ENCODE measurements around the gene MDFI. TPM values are rescaled to one million over a fixed set of nuclear protein-coding genes. Genes with fewer than 3 reads are reported as not detected.

Gene MDFI
- total and polyA plus RNA-seq, 5 donors, result 4.9 to 11.9 (median 9.6) TPM

DNA sequence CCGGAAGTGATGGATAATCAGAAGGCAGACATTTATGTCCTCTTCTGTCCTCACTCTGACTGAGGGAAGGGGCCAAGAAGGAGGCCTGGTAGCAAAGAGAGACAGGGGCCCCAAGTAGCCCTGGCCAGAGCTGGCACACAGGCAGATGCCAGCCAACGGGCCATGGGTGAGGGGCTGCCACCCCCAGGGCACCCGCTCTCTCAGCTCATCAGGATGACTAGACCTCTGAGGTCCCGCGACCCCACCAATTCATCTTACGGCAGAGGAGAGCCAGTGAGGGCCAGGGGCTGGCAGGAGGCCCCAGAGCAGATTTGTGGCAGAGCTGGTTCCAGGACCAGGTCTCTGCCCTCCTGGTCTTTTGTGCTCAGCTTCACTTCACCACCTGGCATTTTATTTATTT lies 43.1 kb upstream of the MDFI start:
- Histone ChIP-seq H3K27ac (ENCODE audit: low read length) (no peak overlapping the region), H3K4me3 (ENCODE audit: low read length) (no peak overlapping the region), H3K9me3 (ENCODE audit: control insufficient read depth, low read length) (no peaks in the 10 kb centered on the region), H3K27me3 (ENCODE audit: control insufficient read depth, insufficient read depth) (no peaks in the 10 kb centered on the region), H3K4me1 (ENCODE audit: control insufficient read depth, insufficient read depth, low read length) (no peaks in the 10 kb centered on the region)
- intact Hi-C loops (cut with DNase I), result loop anchor here in 2 of 4 donors (5.0 to 10.0 kb wide), 3 partner anchors 133 to 220 kb away; no protein-coding TSS in a partner anchor
- WGBS, result 88% methylated on average over 6 of the region's 6 CpGs
- no peak for DNase-seq
- no peak for ATAC-seq

GRCh38 chr6:41596096-41596685 lies 42.1 kb upstream of the MDFI start:
- WGBS, result 90% methylated on average over 10 of the region's 10 CpGs
- intact Hi-C loops (cut with DNase I), result loop anchor here in 2 of 4 donors (5.0 to 10.0 kb wide), 3 partner anchors 134 to 221 kb away; no protein-coding TSS in a partner anchor
- ATAC-seq, result no peak

GRCh38 chr6:41596807-41597206 lies 41.5 kb upstream of the MDFI start:
- Histone ChIP-seq H3K4me1 (ENCODE audit: control insufficient read depth, insufficient read depth, low read length) (no peaks in the 10 kb centered on the region), H3K27ac (ENCODE audit: low read length) (no peak overlapping the region), H3K4me3 (ENCODE audit: low read length) (no peak overlapping the region), H3K27me3 (ENCODE audit: control insufficient read depth, insufficient read depth) (no peaks in the 10 kb centered on the region), H3K9me3 (ENCODE audit: control insufficient read depth, low read length) (no peaks in the 10 kb centered on the region)
- ATAC-seq, result no peak
- no peak for DNase-seq
- WGBS, result 92% methylated on average over 11 of the region's 11 CpGs
- intact Hi-C loops (cut with DNase I), result loop anchor here in 2 of 4 donors (5.0 to 10.0 kb wide), 3 partner anchors 135 to 222 kb away; no protein-coding TSS in a partner anchor

More at GRCh38 chr6:41596096-41596685, 42.1 kb upstream of the MDFI start:
- Histone ChIP-seq H3K4me1 (ENCODE audit: control insufficient read depth, insufficient read depth, low read length) (no peaks in the 10 kb centered on the region), H3K27ac (ENCODE audit: low read length) (no peak overlapping the region), H3K27me3 (ENCODE audit: control insufficient read depth, insufficient read depth) (no peaks in the 10 kb centered on the region), H3K4me3 (ENCODE audit: low read length) (no peak overlapping the region), H3K9me3 (ENCODE audit: control insufficient read depth, low read length) (no peaks in the 10 kb centered on the region)
- no peak for DNase-seq

GRCh38 chr6:41597246-41598000 lies 40.8 kb upstream of the MDFI start:
- Histone ChIP-seq H3K4me1 (ENCODE audit: control insufficient read depth, insufficient read depth, low read length) (no peaks in the 10 kb centered on the region), H3K4me3 (ENCODE audit: low read length) (no peak overlapping the region), H3K9me3 (ENCODE audit: control insufficient read depth, low read length) (no peaks in the 10 kb centered on the region), H3K27ac (ENCODE audit: low read length) (no peak overlapping the region), H3K27me3 (ENCODE audit: control insufficient read depth, insufficient read depth) (no peaks in the 10 kb centered on the region)
- ATAC-seq (no peak), DNase-seq (no peak)
- intact Hi-C loops (cut with DNase I), result loop anchor here in 2 of 4 donors (5.0 to 10.0 kb wide), 3 partner anchors 135 to 223 kb away; no protein-coding TSS in a partner anchor
- WGBS, result 89% methylated on average over 19 of the region's 19 CpGs

DNA sequence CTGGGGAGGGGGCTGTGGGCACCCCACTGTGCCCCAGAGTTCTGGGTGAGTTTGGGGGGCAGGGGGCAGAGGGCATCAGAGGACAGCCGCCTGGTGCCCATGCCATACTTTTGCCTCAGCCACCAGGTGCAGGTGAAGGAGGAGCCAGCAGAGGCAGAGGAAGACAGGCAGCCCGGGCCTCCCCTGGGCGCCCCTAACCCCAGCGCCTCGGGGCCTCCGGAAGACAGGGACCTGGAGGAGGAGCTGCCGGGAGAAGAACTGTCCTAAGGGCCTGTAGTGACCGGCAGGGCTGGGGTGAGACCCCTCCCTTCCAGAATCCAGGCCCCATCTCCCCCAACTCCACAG lies 39.6 kb upstream of the MDFI start:
- H3K4me1 ChIP-seq (ENCODE audit: control insufficient read depth, insufficient read depth, low read length), result no peaks in the 10 kb centered on the region
- no peaks in the 10 kb centered on the region for H3K27me3 ChIP-seq (ENCODE audit: control insufficient read depth, insufficient read depth)
- intact Hi-C loops (cut with DNase I), result loop anchor here in 2 of 4 donors (5.0 to 10.0 kb wide), 3 partner anchors 136 to 224 kb away; no protein-coding TSS in a partner anchor
- no peaks in the 10 kb centered on the region for H3K9me3 ChIP-seq (ENCODE audit: control insufficient read depth, low read length)
- no peak overlapping the region for H3K4me3 ChIP-seq (ENCODE audit: low read length)
- no peak for ATAC-seq
- DNase-seq, result no peak
- H3K27ac ChIP-seq (ENCODE audit: low read length), result no peak overlapping the region
- 81% methylated on average over 8 of the region's 8 CpGs for WGBS

- 82% methylated on average over 21 of the region's 21 CpGs for WGBS
- no peaks in the 10 kb centered on the region for H3K27me3 ChIP-seq (ENCODE audit: control insufficient read depth, insufficient read depth)
- DNase-seq, result peak in 1 of 3 donors; percentile 63
- no peaks in the 10 kb centered on the region for H3K4me1 ChIP-seq (ENCODE audit: control insufficient read depth, insufficient read depth, low read length)
- intact Hi-C loops (cut with DNase I), result loop anchor here in 2 of 4 donors (5.0 to 10.0 kb wide), 3 partner anchors 137 to 224 kb away; no protein-coding TSS in a partner anchor
- no peak overlapping the region for H3K4me3 ChIP-seq (ENCODE audit: low read length)
- H3K27ac ChIP-seq (ENCODE audit: low read length), result no peak overlapping the region
- no peaks in the 10 kb centered on the region for H3K9me3 ChIP-seq (ENCODE audit: control insufficient read depth, low read length)
- no peak for ATAC-seq
These were observed 39.0 kb upstream of the MDFI start for GRCh38 chr6:41599015-41599851.

GRCh38 chr6:41599852-41600445 lies 38.3 kb upstream of the MDFI start:
- intact Hi-C loops (cut with DNase I), result loop anchor here in 2 of 4 donors (5.0 to 10.0 kb wide), 4 partner anchors 82 to 225 kb away; no protein-coding TSS in a partner anchor
- Histone ChIP-seq H3K4me3 (ENCODE audit: low read length) (no peak overlapping the region), H3K27ac (ENCODE audit: low read length) (no peak overlapping the region), H3K9me3 (ENCODE audit: control insufficient read depth, low read length) (no peaks in the 10 kb centered on the region), H3K27me3 (ENCODE audit: control insufficient read depth, insufficient read depth) (no peaks in the 10 kb centered on the region), H3K4me1 (ENCODE audit: control insufficient read depth, insufficient read depth, low read length) (no peaks in the 10 kb centered on the region)
- DNase-seq (no peak), ATAC-seq (no peak)
- WGBS, result 85% methylated on average over 14 of the region's 14 CpGs

DNA sequence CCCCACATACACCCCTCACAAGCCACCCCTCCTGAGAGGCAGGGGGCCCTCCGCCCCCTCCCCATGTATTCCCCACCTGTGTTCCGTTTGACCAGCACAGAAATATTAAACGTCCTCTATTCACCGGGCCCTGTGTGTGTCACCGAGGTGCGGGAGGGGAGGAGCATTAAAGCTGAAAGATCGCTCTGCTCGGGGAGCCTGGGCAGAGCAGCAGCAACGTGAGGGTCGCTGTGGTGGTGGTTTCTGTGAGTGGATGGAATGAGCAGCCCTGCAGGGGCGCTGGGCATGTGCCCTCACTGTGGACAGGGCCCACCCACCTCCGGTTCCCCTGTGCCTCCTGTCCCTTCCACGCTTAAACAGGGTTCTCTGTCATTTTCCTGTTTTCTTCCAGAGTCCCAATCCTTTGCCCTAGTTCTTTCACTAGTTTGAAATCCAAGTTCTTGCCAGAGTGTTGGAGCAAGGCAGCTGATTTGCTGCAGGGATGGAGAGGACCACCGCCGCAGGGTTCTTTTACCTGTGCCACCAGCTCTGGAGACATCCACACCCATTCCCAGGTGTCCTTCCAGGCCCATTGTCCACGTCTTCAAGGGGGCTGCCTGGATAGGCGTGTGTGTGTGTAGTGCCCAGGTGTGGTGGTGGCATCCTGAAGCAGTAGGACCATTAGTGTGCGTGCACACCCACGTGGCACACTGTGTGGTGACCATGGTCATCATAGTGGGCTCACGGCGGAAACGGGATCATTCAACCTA lies 37.6 kb upstream of the MDFI start:
- Histone ChIP-seq H3K27me3 (ENCODE audit: control insufficient read depth, insufficient read depth) (no peaks in the 10 kb centered on the region), H3K4me3 (ENCODE audit: low read length) (no peak overlapping the region), H3K4me1 (ENCODE audit: control insufficient read depth, insufficient read depth, low read length) (no peaks in the 10 kb centered on the region), H3K27ac (ENCODE audit: low read length) (no peak overlapping the region), H3K9me3 (ENCODE audit: control insufficient read depth, low read length) (no peaks in the 10 kb centered on the region)
- DNase-seq, result no peak
- ATAC-seq, result no peak
- WGBS, result 74% methylated on average over 22 of the region's 22 CpGs
- intact Hi-C loops (cut with DNase I), result loop anchor here in 1 of 4 donors (5.0 kb wide), 1 partner anchor 82 kb away; no protein-coding TSS in a partner anchor

GRCh38 chr6:41601248-41601549 lies 37.1 kb upstream of the MDFI start:
- H3K9me3 ChIP-seq (ENCODE audit: control insufficient read depth, low read length), result no peaks in the 10 kb centered on the region
- ATAC-seq (no peak), DNase-seq (no peak)
- no peak overlapping the region for H3K4me3 ChIP-seq (ENCODE audit: low read length)
- WGBS, result 90% methylated on average over 6 of the region's 6 CpGs
- H3K27me3 ChIP-seq (ENCODE audit: control insufficient read depth, insufficient read depth), result no peaks in the 10 kb centered on the region
- no peak overlapping the region for H3K27ac ChIP-seq (ENCODE audit: low read length)
- H3K4me1 ChIP-seq (ENCODE audit: control insufficient read depth, insufficient read depth, low read length), result no peaks in the 10 kb centered on the region
- intact Hi-C loops (cut with DNase I), result loop anchor here in 1 of 4 donors (5.0 kb wide), 1 partner anchor 81 kb away; no protein-coding TSS in a partner anchor

GRCh38 chr6:41602422-41602743 lies 35.9 kb upstream of the MDFI start:
- Histone ChIP-seq H3K4me3 (ENCODE audit: low read length) (no peak overlapping the region), H3K4me1 (ENCODE audit: control insufficient read depth, insufficient read depth, low read length) (no peaks in the 10 kb centered on the region), H3K27ac (ENCODE audit: low read length) (no peak overlapping the region), H3K27me3 (ENCODE audit: control insufficient read depth, insufficient read depth) (no peaks in the 10 kb centered on the region), H3K9me3 (ENCODE audit: control insufficient read depth, low read length) (no peaks in the 10 kb centered on the region)
- no peak for DNase-seq
- WGBS, result 67% methylated on average over 4 of the region's 4 CpGs
- ATAC-seq, result no peak
- intact Hi-C loops (cut with DNase I), result loop anchor here in 3 of 4 donors (2.0 to 5.0 kb wide), 2 partner anchors 80 kb away; no protein-coding TSS in a partner anchor

Measured in right cardiac atrium (tissue), 5 donors.